GM21367 (cell line): ENCODE data around the gene ZBTB8A.
A peak's percentile ranks its signal among the peaks of the same experiment; 100 is the strongest.
"Not testable (repeated sequence)": the region's sequence is repeated elsewhere in the genome, so short reads cannot be mapped to it uniquely, and the experiment has no call there.

Experiments
- ATAC-seq: cut with Tn5 transposase; IDR thresholded peaks from one replicate; pipeline ENCODE4 v1.9.1; 2021; ENCODE audit not compliant: unreplicated experiment

Gene ZBTB8A

DNA sequence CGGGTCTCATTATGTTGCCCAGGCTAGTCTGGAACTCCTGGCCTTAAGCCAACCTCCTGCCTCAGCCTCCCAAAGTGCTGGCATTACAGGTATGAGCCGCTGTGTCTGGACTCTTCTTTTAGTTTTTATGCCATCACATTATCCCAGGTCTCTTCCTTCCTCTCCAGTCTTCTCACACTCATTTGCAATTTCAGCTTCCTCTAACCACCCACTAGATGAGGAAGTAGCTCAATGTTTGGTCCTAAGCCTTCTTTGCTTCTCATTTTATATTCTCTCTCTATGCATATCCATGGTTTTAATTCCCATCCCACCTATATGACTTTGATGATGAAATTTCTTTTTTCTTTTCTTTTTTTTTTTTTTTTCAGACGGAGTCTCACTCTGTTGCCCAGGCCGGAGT, 3.1 kb upstream of the ZBTB8A start:
- ATAC-seq, result no peak

DNA sequence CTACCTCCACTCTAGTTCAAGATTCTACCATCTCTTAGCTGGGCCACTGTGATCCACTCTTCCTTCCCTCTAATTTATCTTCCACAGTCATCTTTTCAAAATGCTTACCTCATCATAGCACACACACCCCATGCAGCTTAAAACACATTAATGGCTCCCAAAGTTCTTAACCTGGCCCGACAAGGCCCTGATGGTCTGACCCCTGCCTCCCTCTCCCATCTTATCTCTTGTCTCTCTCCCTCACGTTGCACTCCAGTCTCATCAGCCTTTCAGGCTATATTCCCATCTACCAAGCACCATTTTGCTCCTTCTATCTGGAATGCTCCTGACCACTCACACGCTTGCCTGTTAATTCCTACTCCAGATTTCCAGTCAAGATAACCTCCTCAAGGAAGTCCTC, 2.5 kb upstream of the ZBTB8A start:
- ATAC-seq, result no peak

DNA sequence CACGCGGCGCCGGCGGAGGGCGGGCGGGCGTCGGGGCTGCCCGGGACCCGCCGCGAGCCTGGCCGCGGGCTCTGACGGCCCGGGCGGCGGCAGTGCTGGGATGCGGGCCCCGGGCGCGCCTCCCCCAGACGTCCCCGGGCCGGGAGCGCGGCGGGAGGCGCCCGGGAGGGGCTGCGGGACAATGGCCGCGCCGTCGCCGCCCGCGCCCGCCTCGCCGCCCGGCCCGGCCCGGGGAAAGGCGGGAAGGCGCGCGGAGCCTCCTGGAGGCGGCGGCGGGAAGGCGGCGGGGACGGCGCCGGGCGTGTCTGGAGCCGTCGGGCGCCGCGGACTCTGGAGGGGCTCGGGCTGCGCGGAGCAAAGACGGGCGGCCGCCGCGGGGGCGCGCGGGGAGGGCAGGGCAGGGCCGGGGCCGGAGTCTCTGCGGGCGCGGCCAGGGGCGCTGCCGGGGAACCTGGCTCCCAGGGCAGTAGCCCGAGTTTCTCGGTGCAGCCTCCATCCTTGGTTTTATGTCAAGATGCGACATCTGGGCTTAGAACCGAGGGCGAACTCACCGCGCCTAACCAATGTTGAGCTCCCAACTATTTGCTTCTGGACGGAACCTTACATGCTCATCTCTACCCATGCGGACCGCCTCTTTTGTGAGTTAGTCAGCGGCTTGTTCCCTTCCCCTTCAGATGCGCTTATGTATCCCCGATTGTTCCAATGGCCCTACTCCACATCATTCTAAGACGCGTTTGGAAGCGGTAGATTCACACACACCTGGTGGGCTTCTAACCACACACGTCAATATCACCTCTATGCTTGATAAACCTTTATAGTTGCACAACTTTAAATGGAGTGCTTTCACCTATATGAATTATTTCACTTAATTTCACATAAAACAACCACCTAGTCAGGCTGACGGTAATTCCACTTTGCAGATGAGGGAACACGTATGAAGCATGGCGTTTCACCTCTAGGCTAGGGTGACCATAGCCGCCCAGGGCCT, 651 bp downstream of the ZBTB8A start:
- ATAC-seq, result no peak

DNA sequence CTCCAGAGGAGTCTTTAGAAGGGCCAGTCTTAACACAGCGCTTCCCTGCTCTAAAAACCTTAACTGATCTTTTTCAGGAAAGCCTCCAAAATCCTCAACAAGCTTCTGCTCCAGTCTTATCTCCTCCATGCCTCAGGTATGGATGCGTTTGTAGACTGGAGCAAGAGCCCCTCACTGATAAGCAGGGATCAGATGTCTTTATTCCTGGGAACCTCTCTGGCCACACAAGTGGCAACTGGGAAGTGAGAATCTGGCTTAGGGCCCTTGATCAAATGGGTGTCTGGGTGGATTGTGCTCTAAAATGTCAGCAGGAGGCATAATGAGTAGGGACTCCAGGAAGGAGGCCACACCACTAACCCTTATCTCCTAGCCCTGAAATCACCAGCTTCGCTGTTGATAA, 1.4 kb downstream of the ZBTB8A start:
- ATAC-seq, result no peak

- no peak for ATAC-seq
These were observed 1.9 kb downstream of the ZBTB8A start for GRCh38 chr1:32541064-32541566.

GRCh38 chr1:32546611-32547010, 7.4 kb downstream of the ZBTB8A start:
- ATAC-seq, result no peak

DNA sequence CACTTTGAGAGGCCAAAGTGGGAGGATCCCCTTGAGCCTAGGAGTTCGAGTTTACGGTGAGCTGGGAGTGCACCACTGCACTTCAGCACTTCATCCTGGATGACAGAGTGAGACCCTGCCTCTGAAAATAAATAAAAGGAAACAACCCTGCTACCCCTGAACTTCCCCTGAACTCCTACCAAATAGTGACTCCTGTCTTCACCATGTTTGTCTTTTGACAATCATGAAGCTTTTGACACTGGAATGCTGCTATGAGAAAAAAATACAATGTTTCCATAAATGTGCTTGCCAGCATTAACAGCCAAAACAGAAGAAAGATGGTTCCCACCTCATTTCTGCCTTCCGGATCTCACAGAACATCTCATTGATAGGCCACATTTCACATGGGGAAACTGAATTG, 10.4 kb downstream of the ZBTB8A start:
- no peak for ATAC-seq

DNA sequence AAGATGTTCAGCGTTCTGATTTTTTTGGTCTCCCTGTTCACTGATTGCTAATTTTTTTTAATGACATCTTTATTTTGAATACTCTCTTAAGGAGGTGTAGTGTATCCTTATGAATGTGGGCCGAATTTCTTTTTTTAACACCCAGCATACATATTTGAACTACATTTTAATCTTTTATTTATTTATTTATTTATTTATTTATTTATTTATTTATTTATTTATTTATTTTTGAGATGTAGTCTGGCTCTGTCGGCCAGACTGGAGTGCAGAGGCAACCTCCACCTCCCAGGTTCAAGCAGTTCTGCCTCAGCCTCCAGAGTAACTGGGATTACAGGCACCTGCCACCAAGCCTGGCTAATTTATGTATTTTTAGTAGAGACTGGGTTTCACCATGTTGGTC, 15.1 kb downstream of the ZBTB8A start:
- no peak for ATAC-seq

DNA sequence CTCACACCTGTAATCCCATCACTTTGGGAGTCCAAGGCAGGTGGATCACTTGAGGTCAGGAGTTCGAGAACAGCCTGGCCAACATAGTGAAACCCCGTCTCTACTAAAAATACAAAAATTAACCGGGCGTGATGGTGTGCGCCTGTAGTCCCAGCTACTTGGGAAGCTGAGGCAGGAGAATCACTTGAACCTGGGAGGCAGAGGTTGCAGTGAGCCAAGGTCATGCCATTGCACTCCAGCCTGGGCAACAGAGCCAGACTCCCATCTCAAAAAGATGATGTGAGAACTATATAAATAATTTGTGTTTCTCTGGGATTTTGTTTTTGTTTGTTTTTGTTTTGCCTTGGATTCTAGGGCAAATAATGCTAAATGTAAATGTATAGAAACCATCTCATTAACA, 17.8 kb downstream of the ZBTB8A start:
- ATAC-seq, result not testable (repeated sequence)

DNA sequence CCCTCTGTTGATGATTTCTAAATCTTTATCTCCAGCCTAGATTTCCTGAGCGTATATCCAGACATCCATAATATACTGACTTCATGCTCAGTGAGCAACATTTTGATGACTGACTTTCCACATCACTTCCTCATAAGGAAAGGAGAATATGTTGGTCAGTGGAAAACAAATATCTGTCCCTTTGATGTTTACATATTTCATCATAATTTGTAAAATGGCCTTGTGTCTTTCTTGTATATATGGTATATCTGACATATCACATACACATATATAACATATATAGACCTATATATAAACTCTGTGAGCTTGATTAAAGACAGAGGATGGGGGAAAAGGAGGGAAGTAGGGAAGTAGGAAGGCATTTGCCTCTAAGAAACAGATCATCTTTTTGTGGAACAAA, 18.6 kb downstream of the ZBTB8A start:
- no peak for ATAC-seq

- ATAC-seq, result no peak
These were observed 29.7 kb downstream of the ZBTB8A start for GRCh38 chr1:32568929-32569328.

- ATAC-seq, result no peak
These were observed 41.3 kb downstream of the ZBTB8A start for GRCh38 chr1:32580348-32581017.

DNA sequence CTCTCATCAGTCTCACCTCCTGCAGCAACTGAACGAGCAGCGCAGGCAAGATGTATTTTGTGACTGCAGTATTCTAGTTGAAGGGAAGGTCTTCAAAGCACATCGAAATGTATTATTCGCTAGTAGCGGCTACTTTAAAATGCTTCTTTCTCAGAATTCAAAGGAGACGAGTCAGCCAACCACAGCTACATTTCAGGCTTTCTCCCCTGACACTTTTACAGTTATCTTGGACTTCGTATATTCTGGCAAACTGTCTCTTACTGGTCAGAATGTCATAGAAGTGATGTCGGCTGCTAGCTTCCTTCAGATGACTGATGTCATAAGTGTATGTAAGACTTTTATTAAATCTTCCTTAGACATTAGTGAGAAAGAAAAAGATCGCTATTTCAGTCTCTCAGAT, 53.7 kb downstream of the ZBTB8A start:
- ATAC-seq, result no peak

GRCh38 chr1:32600034-32600433, 60.8 kb downstream of the ZBTB8A start:
- no peak for ATAC-seq

DNA sequence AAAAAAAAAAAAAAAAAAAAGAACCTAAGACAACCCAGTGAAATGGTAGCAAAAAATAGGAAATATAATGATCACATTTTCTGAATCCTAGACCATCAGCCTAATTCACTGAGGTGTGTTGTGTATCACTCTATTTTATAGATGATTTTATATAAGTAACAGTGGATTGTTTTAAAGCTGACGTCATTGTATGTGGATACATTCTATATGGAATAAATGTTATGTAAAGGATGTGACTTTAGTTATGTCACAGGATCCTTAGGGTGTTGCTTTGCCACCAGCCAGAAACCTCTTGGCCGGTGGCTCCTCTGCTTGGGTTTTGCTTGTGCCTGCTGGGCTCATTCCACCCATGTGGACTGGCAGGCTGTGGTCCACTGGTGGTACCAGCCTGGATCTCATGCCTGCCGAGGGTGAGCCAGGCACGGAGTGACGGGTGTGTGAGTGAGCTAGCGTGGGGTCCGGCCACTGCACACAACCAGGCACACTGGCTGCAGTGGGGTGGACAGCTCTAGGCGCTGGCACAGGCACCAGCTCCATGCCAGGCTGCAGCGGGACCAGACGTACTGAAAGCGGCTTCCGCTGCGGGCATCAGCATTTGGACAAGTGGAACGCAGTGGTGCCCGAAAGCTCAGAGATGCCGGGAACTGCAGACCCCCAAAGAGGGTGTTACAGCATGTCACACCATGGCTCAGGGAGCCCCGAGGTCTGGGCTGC, 66.6 kb downstream of the ZBTB8A start:
- no peak for ATAC-seq

DNA sequence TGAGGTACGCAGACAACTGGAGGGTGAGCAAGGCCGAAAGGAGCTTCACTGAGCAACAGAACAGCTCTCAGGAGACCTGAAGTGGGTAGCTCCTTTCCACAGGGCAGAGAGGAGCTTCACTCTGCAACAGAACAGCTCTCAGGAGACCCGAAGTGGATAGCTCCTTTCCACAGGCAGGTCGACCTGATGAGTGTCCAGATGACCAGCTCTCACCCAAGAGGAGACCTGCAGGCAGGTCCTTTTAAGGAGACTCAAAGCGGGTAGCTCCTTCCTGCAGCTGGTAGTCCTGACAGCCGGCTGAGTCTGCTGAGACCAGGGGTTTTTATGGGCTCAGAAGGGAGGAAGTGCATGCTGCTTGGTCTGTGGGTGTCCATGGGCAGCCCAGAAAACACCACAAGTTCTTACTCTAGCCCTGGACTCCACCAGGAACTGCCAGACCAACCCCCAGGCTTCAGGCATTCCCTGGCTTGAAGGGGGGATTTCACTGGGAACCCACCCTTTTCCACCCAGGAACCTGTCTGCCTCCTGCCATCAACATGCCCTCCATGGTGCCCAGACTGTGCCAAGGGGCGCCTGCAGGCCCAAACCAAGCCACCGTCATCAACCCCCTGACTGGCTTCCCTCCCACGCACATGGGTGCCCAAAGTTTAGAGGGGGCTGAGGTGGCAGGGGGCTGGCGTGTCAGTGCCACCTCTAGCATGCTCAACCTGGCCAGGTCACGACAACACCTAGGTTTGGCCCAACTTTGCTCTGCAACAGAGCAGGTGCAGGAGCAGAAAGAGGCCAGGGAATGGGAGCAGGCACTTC, 67.5 kb downstream of the ZBTB8A start:
- ATAC-seq, result no peak

- ATAC-seq, result no peak
These were observed 70.0 kb downstream of the ZBTB8A start for GRCh38 chr1:32609180-32609579.

DNA sequence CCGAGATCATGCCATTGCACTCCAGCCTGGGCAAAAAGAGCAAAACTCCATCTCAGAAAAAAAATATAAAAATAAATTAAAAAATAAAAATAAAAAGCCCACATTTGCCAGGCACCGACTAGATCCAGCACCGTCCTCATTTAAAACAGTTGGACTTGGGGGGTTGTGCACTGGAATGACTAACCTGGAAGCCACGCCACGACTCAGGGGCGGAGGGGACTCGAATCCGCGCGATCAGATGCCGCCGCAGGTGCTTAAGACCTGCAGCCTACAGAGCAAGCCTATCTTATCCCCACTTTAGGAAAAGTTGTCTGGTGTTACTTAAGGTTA, 72.6 kb downstream of the ZBTB8A start:
- ATAC-seq, result no peak

DNA sequence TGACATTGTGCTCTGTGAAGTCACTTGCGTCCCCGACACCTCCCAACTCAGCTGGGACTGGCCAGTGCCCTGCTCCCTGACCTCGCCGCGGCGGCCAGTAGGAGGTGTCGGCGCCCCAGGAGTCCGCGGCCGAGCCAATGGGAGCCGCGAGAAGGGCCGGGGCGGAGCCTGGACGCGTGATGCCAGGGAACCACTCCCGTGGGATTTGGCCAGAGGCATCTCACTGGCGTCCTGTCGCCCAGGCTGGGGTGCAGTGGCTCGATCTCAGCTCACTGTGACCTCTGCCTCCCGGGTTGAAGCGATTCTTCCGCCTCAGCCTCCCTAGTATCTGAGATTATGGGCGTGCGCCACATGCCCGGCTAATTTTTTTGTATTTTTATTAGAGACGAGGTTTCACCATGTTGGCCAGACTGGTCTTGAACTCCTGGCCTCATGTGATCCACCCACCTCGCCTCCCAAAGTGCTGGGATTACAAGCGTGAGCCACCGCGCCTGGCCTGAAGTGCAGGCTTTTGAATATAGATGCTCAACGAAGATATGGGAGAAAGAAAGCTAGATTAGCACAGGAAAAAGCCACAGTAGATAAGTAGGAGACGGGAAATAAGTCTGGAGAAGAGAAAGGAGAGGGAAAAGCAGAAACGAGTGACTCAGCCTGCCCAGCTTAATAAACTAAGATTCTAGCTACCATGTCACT, 73.1 kb downstream of the ZBTB8A start:
- ATAC-seq, result peak; percentile 73

- ATAC-seq, result no peak
These were observed 74.2 kb downstream of the ZBTB8A start for GRCh38 chr1:32613472-32613871.
